Measurements from ENCODE around the gene GNPNAT1.

The GNPNAT1 gene

DNA sequence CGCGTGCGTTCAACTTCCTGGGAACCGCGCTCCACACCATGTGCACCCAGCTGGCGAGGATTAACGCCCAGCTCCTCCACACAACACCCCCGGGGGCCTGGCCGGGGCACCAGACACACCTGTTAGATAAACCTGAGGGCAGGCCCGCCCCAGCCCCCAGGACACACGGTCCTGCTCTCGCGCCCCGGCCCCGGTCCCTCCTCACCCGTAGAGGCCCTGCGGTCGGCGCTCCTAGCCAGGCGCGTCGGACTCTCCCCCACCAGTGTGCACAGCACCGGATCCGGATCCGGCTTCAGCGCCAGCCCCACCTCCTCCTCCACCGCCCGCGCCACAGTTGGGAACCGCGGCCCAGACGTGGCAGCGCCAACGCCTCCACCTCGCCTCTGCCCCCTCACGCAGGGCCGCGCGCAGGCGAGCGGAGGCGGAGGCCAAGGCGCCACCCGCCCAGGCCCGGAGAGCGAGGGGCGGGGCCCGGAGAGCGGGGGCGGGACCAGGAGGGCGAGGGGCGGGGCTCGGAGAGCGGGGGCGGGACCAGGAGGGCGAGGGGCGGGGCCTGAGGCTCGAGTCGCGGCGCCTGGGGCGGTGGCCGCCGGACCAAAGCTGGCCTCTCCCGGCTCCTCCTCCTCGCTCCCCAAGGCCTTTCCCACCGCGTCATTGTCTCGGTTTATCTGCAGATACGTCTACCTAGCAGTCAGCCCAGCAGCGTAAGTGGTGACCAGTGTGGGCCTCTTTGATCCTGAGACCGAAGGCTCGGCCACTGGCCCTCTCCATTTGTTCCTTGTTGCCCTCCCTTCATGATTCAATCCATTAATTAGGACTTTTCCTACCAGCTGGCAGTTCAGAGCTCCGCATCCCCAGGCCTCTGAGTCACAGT is at the start of gene GNPNAT1:
GNPNAT1 (minus strand) TSS at position 385 of the 874 bp plus-strand sequence. CDS start 6,957 bp downstream, outside the sequence.
- Mint-ChIP-seq H3K4me1 (peaks cover 37% of the 10 kb centered on the region), H3K9me3 (no peaks in the 10 kb centered on the region), H3K36me3 (peaks cover 21% of the 10 kb centered on the region), H3K27ac (peak within 1 kb of the TSS; percentile 89), H3K4me3 (peak within 1 kb of the TSS; percentile 93)
- DNase-seq (ENCODE audit: low spot score in 2 of 2): peak; percentile 87 to 95
- peak; percentile 98 for ATAC-seq

DNA sequence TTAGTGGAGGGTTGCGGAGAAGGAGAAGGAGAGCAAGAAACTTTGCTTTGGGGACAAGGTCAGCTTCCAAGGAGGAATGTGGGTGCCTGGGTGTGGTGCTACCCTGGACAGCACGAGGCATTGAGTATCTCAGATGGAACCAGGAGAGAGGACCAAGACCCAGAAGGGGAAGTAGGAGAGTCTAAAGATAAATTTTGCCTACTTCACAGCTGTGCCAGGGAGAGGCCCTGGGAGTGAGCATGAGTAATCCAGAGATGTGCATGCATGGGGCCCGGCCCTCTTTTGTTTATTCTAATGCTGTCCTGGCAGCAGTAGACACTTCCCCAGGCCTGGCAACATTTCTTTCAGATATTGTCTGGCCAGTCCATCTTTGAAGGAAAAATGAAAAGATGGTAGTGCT is 49.5 kb upstream of the GNPNAT1 start:
- no peak for DNase-seq (ENCODE audit: low spot score in 2 of 2)
- no peak for ATAC-seq
- Mint-ChIP-seq H3K36me3 (no peaks in the 10 kb centered on the region), H3K27ac (no peak overlapping the region), H3K9me3 (no peaks in the 10 kb centered on the region), H3K4me3 (no peak overlapping the region), H3K4me1 (no peaks in the 10 kb centered on the region)

- Mint-ChIP-seq H3K4me3 (no peak overlapping the region), H3K27ac (no peak overlapping the region), H3K4me1 (no peaks in the 10 kb centered on the region), H3K36me3 (no peaks in the 10 kb centered on the region), H3K9me3 (no peaks in the 10 kb centered on the region)
- no peak for ATAC-seq
- no peak for DNase-seq (ENCODE audit: low spot score in 2 of 2)
Observed at GRCh38 chr14:52837451-52837850, 46.0 kb upstream of the GNPNAT1 start.

DNA sequence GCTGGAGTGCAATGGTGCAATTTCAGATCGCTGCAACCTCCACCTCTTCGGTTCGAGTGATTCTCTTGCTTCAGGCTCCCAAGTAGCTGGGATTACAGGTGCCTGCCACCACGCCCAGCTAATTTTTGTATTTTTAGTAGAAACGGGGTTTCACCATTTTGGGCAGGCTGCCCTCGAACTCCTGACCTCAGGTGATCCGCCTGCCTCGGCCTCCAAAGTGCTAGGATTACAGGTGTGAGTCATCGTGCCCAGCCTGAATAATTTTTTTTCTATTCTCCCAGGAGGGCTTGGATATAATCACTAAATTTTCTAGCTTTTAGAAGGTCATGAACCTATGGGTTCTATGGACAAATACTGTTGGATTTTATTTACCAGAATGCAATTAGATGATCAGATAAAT is 44.7 kb upstream of the GNPNAT1 start:
- H3K27ac Mint-ChIP-seq: no peak overlapping the region
- ATAC-seq (no peak), DNase-seq (ENCODE audit: low spot score in 2 of 2) (no peak)
- no peak overlapping the region for H3K4me3 Mint-ChIP-seq
- H3K9me3 Mint-ChIP-seq: no peaks in the 10 kb centered on the region
- H3K36me3 Mint-ChIP-seq: no peaks in the 10 kb centered on the region
- H3K4me1 Mint-ChIP-seq: no peaks in the 10 kb centered on the region

- DNase-seq (ENCODE audit: low spot score in 2 of 2): no peak
- no peak for ATAC-seq
- H3K36me3 Mint-ChIP-seq: no peaks in the 10 kb centered on the region
- no peaks in the 10 kb centered on the region for H3K9me3 Mint-ChIP-seq
- H3K4me3 Mint-ChIP-seq: no peak overlapping the region
- H3K27ac Mint-ChIP-seq: no peak overlapping the region
- H3K4me1 Mint-ChIP-seq: no peaks in the 10 kb centered on the region
Observed at GRCh38 chr14:52835122-52835903, 43.9 kb upstream of the GNPNAT1 start.

DNA sequence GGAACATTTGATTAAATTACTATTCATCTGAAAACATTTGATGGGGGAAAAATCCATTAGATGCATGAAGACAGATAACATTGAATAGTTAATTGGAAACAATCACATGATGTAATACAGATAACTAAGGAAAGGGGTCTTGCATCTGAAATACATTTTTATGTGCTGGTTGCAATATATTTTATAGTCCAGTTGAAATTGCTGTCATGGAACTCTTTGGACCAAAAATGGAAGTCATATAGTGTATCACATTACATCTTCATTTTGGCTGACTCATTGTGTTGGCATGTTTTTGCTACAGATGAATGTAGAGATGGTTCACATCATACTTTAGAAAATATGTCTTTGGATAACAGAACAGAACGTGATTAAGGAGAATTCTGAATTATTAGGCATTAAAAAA is 43.0 kb upstream of the GNPNAT1 start:
- DNase-seq (ENCODE audit: low spot score in 2 of 2) (no peak), ATAC-seq (no peak)
- Mint-ChIP-seq H3K27ac (no peak overlapping the region), H3K4me1 (no peaks in the 10 kb centered on the region), H3K4me3 (no peak overlapping the region), H3K9me3 (no peaks in the 10 kb centered on the region), H3K36me3 (no peaks in the 10 kb centered on the region)

DNA sequence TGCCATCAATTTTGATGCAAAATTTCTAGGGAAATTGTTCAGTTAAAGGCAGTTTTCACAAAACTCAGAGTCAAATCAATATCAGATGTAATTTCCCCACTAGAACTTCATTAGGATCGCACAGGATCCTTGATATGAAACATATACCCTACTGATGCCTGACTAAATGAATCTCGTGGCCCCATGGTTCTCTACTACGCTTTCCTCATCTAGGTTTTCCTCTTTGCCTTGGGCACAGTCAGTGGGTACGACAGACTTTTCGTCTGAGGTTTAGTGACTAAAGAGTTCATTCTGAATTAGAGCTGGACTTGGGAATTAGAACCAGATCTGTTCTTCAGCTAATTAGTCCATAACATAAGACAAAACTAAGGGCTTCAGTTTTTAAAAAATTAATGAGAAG is 42.5 kb upstream of the GNPNAT1 start:
- DNase-seq (ENCODE audit: low spot score in 2 of 2): no peak
- Mint-ChIP-seq H3K9me3 (no peaks in the 10 kb centered on the region), H3K4me3 (no peak overlapping the region), H3K36me3 (no peaks in the 10 kb centered on the region), H3K4me1 (no peaks in the 10 kb centered on the region), H3K27ac (no peak overlapping the region)
- ATAC-seq: no peak

DNA sequence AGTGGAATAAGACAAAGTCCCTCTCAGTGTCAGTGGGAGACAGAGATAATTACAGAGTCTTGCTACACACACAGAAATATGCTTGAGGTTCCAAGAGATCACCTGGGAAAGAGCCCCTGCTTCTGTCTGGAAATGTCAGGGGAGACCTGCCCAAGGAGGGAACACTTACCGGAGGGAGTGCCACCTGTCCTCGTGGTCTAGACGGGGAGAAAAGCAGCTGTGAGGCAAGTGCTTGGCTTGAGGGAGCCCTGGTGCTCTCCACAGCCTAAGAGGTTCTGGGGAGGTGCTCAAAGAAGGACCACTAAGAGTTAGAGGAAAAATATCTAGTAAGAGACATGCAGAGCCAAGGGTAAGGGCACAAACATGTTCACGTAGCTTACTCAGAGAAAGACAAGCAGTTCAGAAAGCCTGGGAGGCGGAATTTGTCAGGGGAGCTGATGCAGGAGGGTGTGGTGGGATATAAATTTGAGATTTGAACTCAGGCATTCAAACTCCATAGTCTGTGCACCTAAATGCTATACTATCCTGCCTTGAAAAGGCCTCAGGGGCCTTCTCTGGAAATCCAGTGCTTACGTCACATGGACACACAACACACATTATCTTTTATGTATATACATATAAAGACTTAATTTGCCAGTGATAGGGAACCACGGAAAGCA is 38.2 kb upstream of the GNPNAT1 start:
- no peak overlapping the region for H3K27ac Mint-ChIP-seq
- no peak overlapping the region for H3K4me3 Mint-ChIP-seq
- H3K4me1 Mint-ChIP-seq: no peaks in the 10 kb centered on the region
- no peaks in the 10 kb centered on the region for H3K36me3 Mint-ChIP-seq
- DNase-seq (ENCODE audit: low spot score in 2 of 2) (no peak), ATAC-seq (no peak)
- no peaks in the 10 kb centered on the region for H3K9me3 Mint-ChIP-seq

- ATAC-seq (no peak), DNase-seq (ENCODE audit: low spot score in 2 of 2) (no peak)
- no peaks in the 10 kb centered on the region for H3K4me1 Mint-ChIP-seq
- no peak overlapping the region for H3K27ac Mint-ChIP-seq
- H3K9me3 Mint-ChIP-seq: no peaks in the 10 kb centered on the region
- no peak overlapping the region for H3K4me3 Mint-ChIP-seq
- no peaks in the 10 kb centered on the region for H3K36me3 Mint-ChIP-seq
Observed at GRCh38 chr14:52827426-52827825, 36.0 kb upstream of the GNPNAT1 start.

DNA sequence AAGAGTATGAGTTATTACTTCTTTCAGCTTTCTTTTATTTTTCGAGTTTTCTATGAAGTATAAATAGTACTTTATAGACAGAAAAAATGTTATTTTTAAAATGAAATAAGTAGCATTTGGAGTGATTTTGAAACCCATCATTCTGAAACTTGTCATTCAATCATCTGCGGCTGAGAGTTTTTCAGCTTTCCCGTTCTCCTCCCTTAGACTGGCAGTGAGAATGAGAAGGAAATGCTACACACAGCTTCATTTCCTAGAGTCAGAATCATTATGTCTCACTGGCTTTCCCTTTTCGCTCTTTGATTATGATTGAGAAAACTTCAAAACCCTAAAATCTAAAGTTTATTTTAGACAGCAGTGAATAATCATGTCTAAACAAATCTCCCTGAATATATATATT is 33.7 kb upstream of the GNPNAT1 start:
- Mint-ChIP-seq H3K4me1 (no peaks in the 10 kb centered on the region), H3K36me3 (no peaks in the 10 kb centered on the region), H3K27ac (no peak overlapping the region), H3K4me3 (no peak overlapping the region), H3K9me3 (no peaks in the 10 kb centered on the region)
- ATAC-seq: peak; percentile 77
- no peak for DNase-seq (ENCODE audit: low spot score in 2 of 2)

DNA sequence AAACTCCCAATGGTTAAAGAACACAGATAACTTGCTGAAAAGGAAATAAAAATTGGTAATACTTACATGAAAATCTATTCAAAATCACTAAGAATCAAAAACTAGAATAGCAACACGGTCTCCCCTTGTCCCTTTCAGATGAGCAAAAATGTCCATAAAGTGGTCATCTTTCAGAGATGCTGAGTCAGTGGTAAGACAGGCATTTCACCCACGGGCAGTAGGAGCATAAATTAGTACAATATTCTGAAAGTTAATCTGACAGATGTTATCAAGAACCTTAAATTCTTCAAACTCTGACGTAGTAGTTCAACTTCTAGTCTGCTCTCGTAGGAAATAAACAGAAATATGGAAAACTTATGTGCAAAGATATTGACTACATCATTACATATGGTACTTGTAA is 33.1 kb upstream of the GNPNAT1 start:
- ATAC-seq: peak; percentile 34
- no peaks in the 10 kb centered on the region for H3K9me3 Mint-ChIP-seq
- no peak for DNase-seq (ENCODE audit: low spot score in 2 of 2)

DNA sequence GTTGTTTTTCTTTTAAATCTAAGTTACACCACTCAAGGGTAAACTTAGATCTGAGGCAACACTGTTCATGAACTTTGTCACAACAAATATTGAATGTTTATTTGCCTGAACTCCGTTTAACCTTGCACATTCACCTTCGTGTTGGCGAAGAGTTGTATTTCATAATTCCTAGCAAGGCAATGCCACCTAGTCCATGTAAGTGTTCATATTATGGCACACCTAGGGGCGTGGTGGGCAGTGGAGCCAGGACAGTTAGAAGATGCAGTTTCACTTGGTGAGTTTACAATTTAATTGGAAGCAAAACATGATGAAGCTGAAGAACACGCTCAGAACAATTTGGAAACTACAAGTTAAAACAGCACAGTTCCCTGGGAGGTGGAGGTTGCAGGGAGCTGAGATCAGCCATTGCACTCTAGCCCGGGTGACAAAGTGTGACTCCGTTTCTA is 30.4 kb upstream of the GNPNAT1 start:
- no peaks in the 10 kb centered on the region for H3K4me1 Mint-ChIP-seq
- no peaks in the 10 kb centered on the region for H3K9me3 Mint-ChIP-seq
- no peak for ATAC-seq
- peak in 1 of 2 donors; percentile 10 for DNase-seq (ENCODE audit: low spot score in 2 of 2)
- H3K4me3 Mint-ChIP-seq: no peak overlapping the region
- H3K36me3 Mint-ChIP-seq: no peaks in the 10 kb centered on the region
- no peak overlapping the region for H3K27ac Mint-ChIP-seq

More for the DNA sequence above, 33.1 kb upstream of the GNPNAT1 start:
- no peak overlapping the region for H3K27ac Mint-ChIP-seq
- H3K4me1 Mint-ChIP-seq: no peaks in the 10 kb centered on the region
- no peaks in the 10 kb centered on the region for H3K36me3 Mint-ChIP-seq
- no peak overlapping the region for H3K4me3 Mint-ChIP-seq

GRCh38 chr14:52808101-52808500 is 16.7 kb upstream of the GNPNAT1 start:
- Mint-ChIP-seq H3K9me3 (no peaks in the 10 kb centered on the region), H3K36me3 (no peaks in the 10 kb centered on the region), H3K4me1 (no peaks in the 10 kb centered on the region), H3K27ac (no peak overlapping the region), H3K4me3 (no peak overlapping the region)
- DNase-seq (ENCODE audit: low spot score in 2 of 2): no peak
- ATAC-seq: no peak

- no peak overlapping the region for H3K27ac Mint-ChIP-seq
- no peaks in the 10 kb centered on the region for H3K36me3 Mint-ChIP-seq
- no peaks in the 10 kb centered on the region for H3K9me3 Mint-ChIP-seq
- ATAC-seq (no peak), DNase-seq (ENCODE audit: low spot score in 2 of 2) (no peak)
- no peaks in the 10 kb centered on the region for H3K4me1 Mint-ChIP-seq
- no peak overlapping the region for H3K4me3 Mint-ChIP-seq
Observed at GRCh38 chr14:52806115-52806514, 14.7 kb upstream of the GNPNAT1 start.

DNA sequence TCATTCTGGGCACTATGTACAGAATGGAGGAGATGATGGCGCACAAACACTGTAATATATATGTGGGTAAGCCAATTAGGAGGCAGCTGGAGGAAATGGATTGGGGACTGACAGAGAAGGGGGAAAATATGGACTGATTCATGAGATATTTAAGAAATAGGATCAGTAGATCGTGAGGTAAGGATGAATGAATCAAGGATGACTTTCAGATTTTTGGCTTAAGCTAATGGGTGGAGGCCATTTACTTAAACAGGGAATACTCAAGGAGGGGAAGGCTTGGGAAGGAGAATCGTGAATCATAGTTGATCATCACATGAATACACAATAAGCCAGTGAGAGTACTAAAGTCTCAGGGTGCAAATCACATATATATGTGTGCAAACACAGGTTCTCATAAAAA is 11.2 kb upstream of the GNPNAT1 start:
- no peaks in the 10 kb centered on the region for H3K36me3 Mint-ChIP-seq
- no peak for ATAC-seq
- no peak overlapping the region for H3K4me3 Mint-ChIP-seq
- no peaks in the 10 kb centered on the region for H3K4me1 Mint-ChIP-seq
- H3K27ac Mint-ChIP-seq: no peak overlapping the region
- DNase-seq (ENCODE audit: low spot score in 2 of 2): no peak
- no peaks in the 10 kb centered on the region for H3K9me3 Mint-ChIP-seq
